Mammary epithelial cell (primary cell): Measurements from ENCODE around the gene PPP4C.

Source experiments
- EZH2 ChIP-seq: IDR thresholded peaks from 2 replicates; pipeline ENCODE4 v1.6.1; 2012; ENCODE audit warnings: low read length, inconsistent platforms, borderline replicate concordance
- TF ChIP-seq, protein P1 (sequence below), 2 donors: IDR thresholded peaks in 1 of 2; conservative IDR thresholded peaks in 1 of 2; 2 replicates each; pipeline ENCODE4 v1.5.1; 2011 to 2012; ENCODE audit warnings: inconsistent platforms in 2 of 2, low read length in 2 of 2, mild to moderate bottlenecking in 2 of 2, control low read depth in 1 of 2, low read depth in 1 of 2; ENCODE audit not compliant: insufficient read depth in 1 of 2; ENCODE audit errors: extremely low read depth in 1 of 2

- TF ChIP-seq, protein P1, sequence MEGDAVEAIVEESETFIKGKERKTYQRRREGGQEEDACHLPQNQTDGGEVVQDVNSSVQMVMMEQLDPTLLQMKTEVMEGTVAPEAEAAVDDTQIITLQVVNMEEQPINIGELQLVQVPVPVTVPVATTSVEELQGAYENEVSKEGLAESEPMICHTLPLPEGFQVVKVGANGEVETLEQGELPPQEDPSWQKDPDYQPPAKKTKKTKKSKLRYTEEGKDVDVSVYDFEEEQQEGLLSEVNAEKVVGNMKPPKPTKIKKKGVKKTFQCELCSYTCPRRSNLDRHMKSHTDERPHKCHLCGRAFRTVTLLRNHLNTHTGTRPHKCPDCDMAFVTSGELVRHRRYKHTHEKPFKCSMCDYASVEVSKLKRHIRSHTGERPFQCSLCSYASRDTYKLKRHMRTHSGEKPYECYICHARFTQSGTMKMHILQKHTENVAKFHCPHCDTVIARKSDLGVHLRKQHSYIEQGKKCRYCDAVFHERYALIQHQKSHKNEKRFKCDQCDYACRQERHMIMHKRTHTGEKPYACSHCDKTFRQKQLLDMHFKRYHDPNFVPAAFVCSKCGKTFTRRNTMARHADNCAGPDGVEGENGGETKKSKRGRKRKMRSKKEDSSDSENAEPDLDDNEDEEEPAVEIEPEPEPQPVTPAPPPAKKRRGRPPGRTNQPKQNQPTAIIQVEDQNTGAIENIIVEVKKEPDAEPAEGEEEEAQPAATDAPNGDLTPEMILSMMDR (conservative IDR thresholded peaks at IDR 0.05 in 1 of 2, IDR thresholded peaks at IDR 0.05 in 1 of 2; ENCODE audit: extremely low read depth in 1 of 2, insufficient read depth in 1 of 2, low read depth in 1 of 2, low read length in 2 of 2): no peak
- no peak for TF ChIP-seq EZH2
Measured at GRCh38 chr16:30031477-30031918, 44.3 kb upstream of the PPP4C start.
